OCI-LY3 (cell line): Measurements from ENCODE around the gene C11orf68.
A peak's percentile ranks its signal among the peaks of the same experiment; 100 is the strongest.

Experiments used
- H2AFZ ChIP-seq: fragments of 200-600, 300-600 bp; shearing (Covaris generic); 2 replicates; pipeline ENCODE4 v1.6.0; 2014; ENCODE audit warnings: antibody characterized with exemption, low read depth, low read length
- H3K27ac ChIP-seq: fragments of 200-600, 300-600 bp; sonication (generic); 2 replicates; pipeline ENCODE4 v1.5.1; 2014; ENCODE audit warnings: mild to moderate bottlenecking, low read length, moderate library complexity, mixed read lengths
- H3K27me3 ChIP-seq: fragments of 200-600, 300-600 bp; sonication (generic); 2 replicates; pipeline ENCODE4 v1.6.1; 2014; ENCODE audit warnings: low read depth, low read length, mixed read lengths
- H3K36me3 ChIP-seq: fragments of 200-600, 300-600 bp; sonication (generic); replicated peaks from 2 replicates; pipeline ENCODE3; 2014; ENCODE audit warnings: low read depth, low read length, mixed read lengths
- H3K4me1 ChIP-seq: fragments of 300-600, 200-600 bp; sonication (generic); 2 replicates; pipeline ENCODE4 v1.6.1; 2014; ENCODE audit warnings: low read length, mixed read lengths
- H3K4me2 ChIP-seq: fragments of 200-600, 300-600 bp; sonication (generic); 2 replicates; pipeline ENCODE4 v1.6.1; 2014; ENCODE audit warnings: low read length, mixed read lengths
- H3K4me3 ChIP-seq: fragments of 300-600, 200-600 bp; sonication (generic); 2 replicates; pipeline ENCODE4 v1.5.1; 2014; ENCODE audit warnings: antibody characterized with exemption, mild to moderate bottlenecking, low read length, moderate library complexity
- H3K79me2 ChIP-seq: fragments of 300-600, 200-600 bp; shearing (Covaris generic); 2 replicates; pipeline ENCODE4 v1.6.1; 2014; ENCODE audit warnings: mild to moderate bottlenecking, low read length, mixed read lengths
- H3K9ac ChIP-seq: fragments of 300-600, 200-600 bp; shearing (Covaris generic); 2 replicates; pipeline ENCODE4 v1.6.0; 2014; ENCODE audit warnings: mild to moderate bottlenecking, low read length, moderate library complexity
- H3K9me3 ChIP-seq: fragments of 200-600, 300-600 bp; shearing (Covaris generic); 2 replicates; pipeline ENCODE4 v1.6.1; 2014; ENCODE audit warnings: low read length, mixed read lengths; ENCODE audit not compliant: insufficient read depth
- H4K20me1 ChIP-seq: fragments of 200-600, 300-600 bp; sonication (generic); 2 replicates; pipeline ENCODE4 v1.6.1; 2016; ENCODE audit warnings: low read length, mixed read lengths; ENCODE audit not compliant: insufficient read depth
- CTCF ChIP-seq: fragments of 200-600, 300-600 bp; sonication (generic); IDR thresholded peaks from 2 replicates; pipeline ENCODE4 v1.5.1; 2014; ENCODE audit warnings: antibody characterized with exemption, low read length, low read depth
- EZH2phosphoT487 ChIP-seq: fragments of 200-600 bp; shearing (Covaris generic); IDR thresholded peaks from 2 replicates; pipeline ENCODE4 v1.6.1; 2018; ENCODE audit warnings: antibody characterized with exemption, mixed run types, low read depth

C11orf68 gene

GRCh38 chr11:65931773-65932557, 13.1 kb upstream of the C11orf68 start:
- peaks cover 41% of the 10 kb centered on the region for H3K4me1 ChIP-seq
- no peak overlapping the region for H3K9ac ChIP-seq
- peak overlapping the region; percentile 19; the same call in 1 of the 2 replicates for H3K4me2 ChIP-seq
- H3K4me3 ChIP-seq: no peak overlapping the region
- no peaks in the 10 kb centered on the region for H3K79me2 ChIP-seq
- H3K36me3 ChIP-seq: no peaks in the 10 kb centered on the region
- no peak overlapping the region for H3K27ac ChIP-seq
- H4K20me1 ChIP-seq: no peaks in the 10 kb centered on the region
- no peaks in the 10 kb centered on the region for H3K9me3 ChIP-seq
- no peak for TF ChIP-seq EZH2phosphoT487
- peak; percentile 36 for TF ChIP-seq CTCF
- no peaks in the 10 kb centered on the region for H3K27me3 ChIP-seq
- H2AFZ ChIP-seq: peak overlapping the region; percentile 63

- Histone ChIP-seq H3K4me2 (peak overlapping the region; percentile 84), H4K20me1 (no peaks in the 10 kb centered on the region), H3K4me3 (peak overlapping the region; percentile 71), H3K9ac (peak overlapping the region; percentile 68; the same call in 1 of the 2 replicates), H3K36me3 (no peaks in the 10 kb centered on the region), H3K27ac (peak overlapping the region; percentile 73), H3K4me1 (peaks cover 32% of the 10 kb centered on the region), H3K27me3 (no peaks in the 10 kb centered on the region), H3K9me3 (no peaks in the 10 kb centered on the region), H3K79me2 (no peaks in the 10 kb centered on the region), H2AFZ (no peak overlapping the region)
- TF ChIP-seq CTCF (no peak), EZH2phosphoT487 (no peak)
Measured at GRCh38 chr11:65928667-65929066, 9.8 kb upstream of the C11orf68 start.

GRCh38 chr11:65927904-65928397, 9.1 kb upstream of the C11orf68 start:
- TF ChIP-seq EZH2phosphoT487 (no peak), CTCF (no peak)
- H3K4me1 ChIP-seq: peaks cover 32% of the 10 kb centered on the region
- peak overlapping the region; percentile 68 for H3K9ac ChIP-seq
- H3K4me2 ChIP-seq: peak overlapping the region; percentile 84
- no peaks in the 10 kb centered on the region for H3K36me3 ChIP-seq
- H2AFZ ChIP-seq: peak overlapping the region; percentile 6; the same call in 1 of the 2 replicates
- H3K27ac ChIP-seq: peak overlapping the region; percentile 73
- no peaks in the 10 kb centered on the region for H3K9me3 ChIP-seq
- no peaks in the 10 kb centered on the region for H4K20me1 ChIP-seq
- H3K27me3 ChIP-seq: no peaks in the 10 kb centered on the region
- peak overlapping the region; percentile 71 for H3K4me3 ChIP-seq
- no peaks in the 10 kb centered on the region for H3K79me2 ChIP-seq

GRCh38 chr11:65925397-65925796, 6.5 kb upstream of the C11orf68 start:
- H3K27me3 ChIP-seq: no peaks in the 10 kb centered on the region

More at GRCh38 chr11:65925397-65925796, 6.5 kb upstream of the C11orf68 start:
- Histone ChIP-seq H3K9me3 (no peaks in the 10 kb centered on the region), H3K4me3 (no peak overlapping the region), H3K4me1 (peaks cover 25% of the 10 kb centered on the region), H4K20me1 (no peaks in the 10 kb centered on the region), H3K79me2 (peaks cover 3% of the 10 kb centered on the region), H3K9ac (no peak overlapping the region), H3K36me3 (peaks cover 7% of the 10 kb centered on the region), H3K27ac (no peak overlapping the region), H3K4me2 (no peak overlapping the region), H2AFZ (no peak overlapping the region)
- TF ChIP-seq CTCF: no peak
- no peak for TF ChIP-seq EZH2phosphoT487
